Hematopoietic multipotent progenitor cell treated with erythropoietin and hydrocortisone succinate and interleukin-3 and kit ligand, for 15 days (in vitro differentiated cells): ENCODE results near the gene TRAF3IP1.

ENCODE experiments used
- DNase-seq: peaks from one replicate; pipeline ENCODE4 v3.0.0-alpha.2; 2015; ENCODE audit warnings: low spot score

Gene TRAF3IP1

GRCh38 chr2:238449241-238449640, 128.9 kb downstream of the TRAF3IP1 start:
- no peak for DNase-seq

- DNase-seq = no peak
These were observed 129.6 kb downstream of the TRAF3IP1 start for GRCh38 chr2:238449909-238450417.

- no peak for DNase-seq
These were observed 130.1 kb downstream of the TRAF3IP1 start for GRCh38 chr2:238450440-238450861.
